Measurements from ENCODE around the gene TTLL12. TPM values are rescaled to one million over a fixed set of nuclear protein-coding genes. Genes with fewer than 3 reads are reported as not detected.

Gene TTLL12
- polyA plus RNA-seq, result 20.0 TPM

DNA sequence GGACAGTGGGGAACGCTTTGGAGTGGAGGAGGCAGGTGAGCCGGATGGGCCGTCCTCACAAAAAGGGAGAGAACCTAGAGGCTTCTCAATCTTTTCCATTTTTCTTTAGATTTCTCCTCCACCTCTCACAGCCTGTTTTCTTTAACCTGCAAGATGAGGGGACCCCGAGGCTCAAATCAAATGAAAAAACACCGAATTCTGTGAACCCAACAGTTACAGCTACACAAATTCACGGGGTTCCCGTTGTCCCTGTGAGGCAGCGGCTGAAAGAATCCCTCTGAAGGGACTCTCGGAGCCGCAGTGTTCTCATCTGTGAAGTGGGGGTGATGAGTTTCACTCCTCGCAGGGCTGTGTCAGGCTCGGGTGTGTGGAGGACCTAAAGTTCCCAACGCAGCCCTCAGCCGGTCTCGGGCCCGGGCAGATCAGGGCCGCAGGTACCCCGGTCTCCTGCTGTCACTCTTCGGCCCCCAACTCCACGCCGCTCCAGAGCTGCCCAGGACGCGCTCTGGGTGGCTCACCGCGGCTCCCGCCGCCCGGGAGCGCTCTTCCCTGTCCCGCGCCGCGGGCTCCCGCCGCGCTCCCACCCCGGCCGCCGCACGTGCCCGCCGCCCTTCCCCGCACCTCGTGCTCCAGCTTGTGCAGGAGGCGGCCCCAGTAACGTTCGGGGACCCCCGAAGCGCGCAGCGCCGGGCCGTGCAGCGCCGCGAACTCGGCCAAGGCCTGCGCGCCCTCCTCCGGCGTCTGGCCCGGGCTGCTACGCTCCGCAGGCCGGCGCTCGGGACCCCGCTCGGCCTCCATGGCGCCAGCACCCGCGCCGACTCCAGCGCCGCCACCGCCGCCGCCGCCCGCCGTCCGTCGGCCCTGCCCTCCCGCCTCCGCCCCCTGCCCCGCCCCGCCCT, at the start of gene TTLL12:
TTLL12 (minus strand) TSS at position 863 of the 899 bp plus-strand sequence; CDS start at position 798, 65 bp downstream.
- H3K36me3 Mint-ChIP-seq, result peaks cover 2% of the 10 kb centered on the region
- H3K27ac Mint-ChIP-seq, result peak within 1 kb of the TSS; percentile 97 to 100 (median 98)
- peaks cover 0 to 8% (median 7%) of the 10 kb centered on the region in 3 donors for H3K4me1 Mint-ChIP-seq
- H3K9me3 Mint-ChIP-seq, result peaks cover 0 to 4% (median 0%) of the 10 kb centered on the region in 3 donors
- H3K4me3 Mint-ChIP-seq, result peak within 1 kb of the TSS; percentile 81 to 96 (median 92)
- no peaks in the 10 kb centered on the region for H3K27me3 Mint-ChIP-seq

DNA sequence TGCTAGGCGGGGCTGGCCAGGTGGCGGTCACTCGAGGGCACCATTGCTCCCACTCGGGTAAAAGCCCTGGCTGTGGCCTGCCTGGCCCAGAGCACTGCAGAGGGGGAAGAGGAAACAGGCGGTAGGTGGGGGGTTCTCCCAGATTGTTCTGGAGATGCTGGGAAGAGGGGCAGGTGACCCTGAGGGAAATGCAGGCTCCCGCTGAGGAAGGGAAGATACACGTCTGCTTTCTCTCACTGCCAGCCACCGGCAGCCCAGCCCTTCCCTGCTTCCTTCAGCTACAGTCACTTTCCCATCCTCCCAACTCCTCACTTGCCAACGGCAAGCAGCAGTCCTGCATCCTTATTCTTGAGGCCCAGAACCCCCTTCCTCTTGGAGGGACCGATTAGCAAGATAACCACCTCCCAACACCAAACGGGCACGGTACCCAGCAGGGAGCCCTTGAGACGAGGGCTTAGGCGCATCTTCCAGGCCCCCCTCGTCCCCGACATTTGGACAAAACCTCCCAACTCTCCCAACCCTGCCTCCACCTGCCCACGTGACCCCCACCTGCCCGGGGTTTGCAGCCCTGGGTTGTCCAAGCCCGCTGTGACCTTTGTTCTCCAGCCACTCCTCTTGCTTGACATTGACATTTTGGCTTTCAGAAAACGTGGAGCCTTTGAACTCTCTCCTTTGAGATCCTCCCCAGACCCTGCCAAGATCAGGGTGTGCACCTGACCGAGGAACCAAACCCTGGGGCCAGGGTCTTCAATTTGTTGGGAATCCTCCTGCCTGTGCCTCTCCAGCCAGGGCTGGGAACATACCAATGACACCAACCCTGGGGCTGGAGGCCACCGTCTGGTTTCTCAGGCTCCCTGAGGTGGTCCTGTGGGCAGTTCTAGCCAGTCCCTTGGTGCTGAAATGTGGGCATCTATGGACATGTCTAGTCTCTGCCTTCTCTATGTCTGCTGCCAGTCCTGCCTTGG, 48.8 kb upstream of the TTLL12 start:
- Mint-ChIP-seq H3K4me1 (peaks cover 0 to 4% (median 3%) of the 10 kb centered on the region in 3 donors), H3K9me3 (no peaks in the 10 kb centered on the region), H3K27me3 (peaks cover 14% of the 10 kb centered on the region), H3K27ac (no peak overlapping the region), H3K4me3 (peak overlapping the region in 1 of 4 donors; percentile 54), H3K36me3 (no peaks in the 10 kb centered on the region)

DNA sequence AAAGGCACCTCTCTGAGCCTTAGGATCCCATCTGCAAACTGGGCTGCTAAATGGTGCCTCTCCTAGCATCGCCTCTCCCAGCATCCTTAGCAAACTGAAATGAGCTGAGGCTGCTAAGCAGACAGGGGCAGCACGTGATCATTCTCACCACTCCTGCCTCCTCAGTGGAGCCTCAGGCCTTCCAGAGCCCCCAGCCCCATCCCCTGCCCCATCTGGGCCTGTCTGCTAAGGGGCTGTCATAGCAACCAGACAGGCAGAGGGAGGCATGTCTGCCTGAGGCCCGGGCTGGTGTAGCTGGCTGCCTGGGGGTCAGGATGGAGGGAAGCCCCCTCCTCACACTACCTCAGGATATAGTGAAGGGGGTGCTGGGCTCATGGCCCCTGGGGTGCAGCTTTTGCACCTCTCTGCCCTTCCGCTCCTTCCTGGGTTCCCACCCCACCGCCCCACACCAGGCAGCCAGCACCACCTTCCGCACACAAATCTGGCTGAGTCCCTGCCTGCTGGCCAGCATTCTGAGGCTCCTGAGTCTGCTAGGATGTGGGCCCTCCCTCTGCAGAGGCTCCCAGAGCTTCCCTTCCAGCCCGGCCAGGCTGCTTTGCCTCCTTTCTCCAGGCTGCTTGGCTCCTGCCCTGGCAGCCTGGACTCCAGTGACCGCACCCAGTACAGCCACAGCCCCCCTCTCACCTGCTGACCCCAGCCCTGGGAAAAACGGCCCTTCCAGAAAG, 47.5 kb upstream of the TTLL12 start:
- Mint-ChIP-seq H3K4me1 (peaks cover 0 to 4% (median 3%) of the 10 kb centered on the region in 3 donors), H3K27ac (no peak overlapping the region), H3K36me3 (no peaks in the 10 kb centered on the region), H3K4me3 (no peak overlapping the region), H3K9me3 (no peaks in the 10 kb centered on the region), H3K27me3 (peaks cover 14% of the 10 kb centered on the region)

DNA sequence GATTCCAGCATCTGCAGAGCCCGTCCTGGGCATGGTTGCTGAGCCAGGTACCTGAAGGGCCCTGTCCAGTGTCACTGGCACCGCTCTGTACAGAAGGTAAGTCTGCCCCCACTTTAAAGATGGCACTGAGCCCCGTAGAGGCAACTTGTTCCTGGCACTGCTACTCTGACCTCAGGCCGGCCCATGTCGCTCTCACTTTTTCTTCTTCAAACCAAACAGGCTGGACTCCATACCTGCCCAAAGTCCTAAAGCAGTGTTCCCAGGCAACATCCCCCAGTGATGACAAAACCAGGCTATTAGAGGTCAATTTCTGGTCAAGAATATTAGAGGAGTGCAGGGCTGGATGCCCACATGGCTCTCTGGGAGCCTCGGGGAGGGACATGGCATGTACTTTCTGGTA, 46.6 kb upstream of the TTLL12 start:
- Mint-ChIP-seq H3K27me3 (peaks cover 12% of the 10 kb centered on the region), H3K9me3 (no peaks in the 10 kb centered on the region), H3K27ac (no peak overlapping the region), H3K4me1 (peaks cover 0 to 4% (median 3%) of the 10 kb centered on the region in 3 donors), H3K36me3 (no peaks in the 10 kb centered on the region), H3K4me3 (no peak overlapping the region)

DNA sequence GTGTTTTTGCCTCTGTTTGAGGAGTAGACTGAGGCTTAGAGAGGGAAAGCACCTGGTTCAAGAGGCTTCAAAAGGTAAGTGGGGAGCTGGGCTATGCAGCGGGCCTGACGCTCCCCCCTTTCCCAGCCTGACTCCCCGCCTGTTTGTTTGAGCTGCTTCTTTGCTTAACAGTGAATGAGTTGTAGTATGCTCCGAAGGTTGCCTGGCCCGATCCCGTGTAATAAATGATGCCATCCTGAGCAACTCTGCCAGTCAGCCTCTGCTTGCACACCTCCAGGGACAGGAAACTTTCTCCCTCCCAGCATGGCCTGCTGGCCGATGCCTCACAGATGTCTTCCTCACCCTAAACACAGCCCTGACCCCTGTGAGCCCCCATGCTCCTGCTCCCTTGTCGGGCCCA, 45.5 kb upstream of the TTLL12 start:
- H3K4me3 Mint-ChIP-seq, result no peak overlapping the region
- H3K27ac Mint-ChIP-seq, result no peak overlapping the region
- no peaks in the 10 kb centered on the region for H3K9me3 Mint-ChIP-seq
- no peaks in the 10 kb centered on the region for H3K36me3 Mint-ChIP-seq
- H3K4me1 Mint-ChIP-seq, result peaks cover 0 to 3% (median 3%) of the 10 kb centered on the region in 3 donors
- peaks cover 12% of the 10 kb centered on the region for H3K27me3 Mint-ChIP-seq

DNA sequence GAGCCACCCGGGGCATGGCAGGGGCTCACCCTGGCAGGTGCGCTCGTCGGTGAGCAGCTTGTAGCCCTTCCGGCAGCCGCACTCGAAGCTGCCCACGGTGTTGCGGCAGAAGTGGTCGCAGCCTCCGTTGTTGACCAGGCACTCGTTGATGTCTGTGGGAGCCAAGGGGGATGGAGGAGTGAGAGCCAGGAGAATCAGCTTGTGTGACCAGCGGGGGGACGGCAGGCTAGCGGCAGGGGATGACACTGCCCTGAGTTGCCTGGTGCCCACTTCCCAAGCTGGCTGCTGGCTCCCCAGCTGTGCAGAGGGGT, 44.7 kb upstream of the TTLL12 start:
- no peak overlapping the region for H3K4me3 Mint-ChIP-seq
- H3K9me3 Mint-ChIP-seq, result no peaks in the 10 kb centered on the region
- H3K4me1 Mint-ChIP-seq, result peaks cover 0 to 3% (median 3%) of the 10 kb centered on the region in 3 donors
- H3K27ac Mint-ChIP-seq, result no peak overlapping the region
- peaks cover 8% of the 10 kb centered on the region for H3K27me3 Mint-ChIP-seq
- H3K36me3 Mint-ChIP-seq, result no peaks in the 10 kb centered on the region

DNA sequence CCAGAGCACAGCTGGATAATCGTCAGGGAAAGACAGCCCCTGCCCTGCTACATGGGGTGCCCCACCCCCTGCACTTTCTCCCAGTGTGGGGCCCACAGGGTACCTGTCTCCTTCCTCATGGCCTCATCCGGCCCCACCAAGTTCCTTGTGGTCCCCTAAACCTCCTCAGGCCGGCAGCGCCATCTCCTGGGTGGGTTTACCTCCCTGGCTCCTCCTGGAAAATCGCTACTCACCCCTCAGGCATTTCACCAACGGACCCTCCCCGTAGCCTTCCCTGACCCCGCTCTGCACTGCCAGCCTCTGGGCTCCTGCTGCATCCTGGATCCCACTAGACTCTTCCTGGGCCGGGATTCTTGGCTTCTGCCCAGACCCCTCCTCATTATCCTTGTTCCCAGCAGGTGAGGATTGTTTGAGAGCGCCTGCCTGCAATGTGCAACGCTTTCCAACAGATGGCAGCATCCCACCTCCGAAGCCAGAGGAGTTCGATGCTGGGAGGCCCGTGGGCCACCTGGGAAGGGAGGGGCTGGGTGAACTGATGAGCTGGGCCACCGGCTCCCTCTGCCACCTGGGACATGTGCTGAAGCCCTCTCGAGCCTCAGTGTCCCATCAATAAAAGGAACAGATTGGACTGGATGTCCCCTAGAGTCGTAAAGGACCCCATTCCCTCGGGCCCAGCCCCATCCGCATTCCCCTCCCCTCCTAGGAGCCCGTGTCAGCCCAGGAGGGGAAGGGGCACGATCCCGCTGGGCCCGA, 44.2 kb upstream of the TTLL12 start:
- H3K36me3 Mint-ChIP-seq, result no peaks in the 10 kb centered on the region

DNA sequence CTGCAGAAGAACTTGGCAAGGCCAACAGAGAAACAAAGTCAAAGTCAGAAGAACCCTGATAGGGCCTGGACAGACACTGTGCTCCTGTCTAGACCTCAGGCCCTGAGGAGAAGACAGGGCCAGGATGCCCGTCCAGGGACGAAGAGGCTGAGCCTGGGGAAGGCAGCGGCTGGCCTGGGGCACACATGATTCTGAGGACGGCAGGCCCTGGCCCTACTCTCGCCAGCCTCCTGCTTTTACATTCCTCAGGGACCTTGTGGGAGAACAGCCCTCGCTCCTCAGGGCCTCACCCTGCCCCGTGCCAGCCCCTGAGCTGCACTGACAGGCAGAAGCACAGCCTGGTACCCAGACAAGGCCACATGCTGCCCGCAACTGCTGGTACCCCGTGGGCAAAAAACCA, 43.6 kb upstream of the TTLL12 start:
- no peaks in the 10 kb centered on the region for H3K36me3 Mint-ChIP-seq
- peaks cover 6% of the 10 kb centered on the region for H3K27me3 Mint-ChIP-seq
- H3K9me3 Mint-ChIP-seq, result no peaks in the 10 kb centered on the region
- peaks cover 0 to 3% (median 3%) of the 10 kb centered on the region in 3 donors for H3K4me1 Mint-ChIP-seq
- H3K4me3 Mint-ChIP-seq, result no peak overlapping the region
- H3K27ac Mint-ChIP-seq, result no peak overlapping the region

More for the DNA sequence above, 44.2 kb upstream of the TTLL12 start:
- Mint-ChIP-seq H3K27ac (no peak overlapping the region), H3K4me1 (peaks cover 0 to 3% (median 3%) of the 10 kb centered on the region in 3 donors), H3K4me3 (no peak overlapping the region), H3K27me3 (peaks cover 5% of the 10 kb centered on the region), H3K9me3 (no peaks in the 10 kb centered on the region)

DNA sequence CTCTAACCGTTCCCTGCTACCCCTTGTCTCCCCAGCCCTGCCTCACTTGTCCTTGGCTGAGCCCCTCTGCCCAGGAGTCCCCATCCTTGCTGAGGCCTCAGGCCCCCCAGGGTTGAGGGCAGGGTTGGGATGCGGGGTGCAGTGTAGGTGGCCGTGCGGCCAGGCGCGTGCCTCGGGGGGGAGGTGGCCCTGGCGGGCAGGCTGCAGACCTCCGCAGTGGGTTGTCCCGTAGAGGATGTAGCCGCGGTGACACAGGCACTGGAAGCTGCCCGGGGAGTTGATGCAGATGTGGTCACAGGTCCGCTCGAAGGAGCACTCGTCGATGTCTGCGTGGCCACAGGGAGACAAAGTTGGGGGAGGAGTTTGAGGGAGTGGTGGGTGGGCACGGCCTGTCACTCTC, 41.9 kb upstream of the TTLL12 start:
- Mint-ChIP-seq H3K36me3 (no peaks in the 10 kb centered on the region), H3K27me3 (peaks cover 6% of the 10 kb centered on the region)

DNA sequence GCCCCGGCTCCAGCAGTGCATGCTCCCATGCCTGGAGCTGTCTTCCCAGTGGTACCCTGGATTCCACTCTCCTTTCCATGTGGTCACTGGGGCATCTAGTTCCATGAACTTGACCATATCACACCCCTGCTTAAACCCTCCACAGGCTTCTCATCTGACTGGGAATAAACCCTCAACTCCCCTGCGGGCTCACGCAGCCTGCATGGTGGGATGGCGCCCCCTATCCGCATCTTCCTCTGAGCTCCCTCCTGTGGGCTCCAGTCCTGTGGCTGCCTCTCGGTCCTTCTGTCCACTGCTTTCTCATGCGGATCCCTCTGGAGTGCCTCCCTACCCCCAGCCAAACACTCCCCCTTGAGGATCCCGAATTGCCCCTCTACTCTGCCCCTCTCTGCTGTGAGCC, 41.4 kb upstream of the TTLL12 start:
- Mint-ChIP-seq H3K9me3 (no peaks in the 10 kb centered on the region), H3K27me3 (peaks cover 6% of the 10 kb centered on the region), H3K4me3 (no peak overlapping the region), H3K36me3 (no peaks in the 10 kb centered on the region), H3K27ac (no peak overlapping the region), H3K4me1 (peaks cover 0 to 3% (median 3%) of the 10 kb centered on the region in 3 donors)

More for the DNA sequence above, 41.9 kb upstream of the TTLL12 start:
- no peak overlapping the region for H3K27ac Mint-ChIP-seq
- H3K4me3 Mint-ChIP-seq, result no peak overlapping the region
- no peaks in the 10 kb centered on the region for H3K9me3 Mint-ChIP-seq
- H3K4me1 Mint-ChIP-seq, result peaks cover 0 to 3% (median 3%) of the 10 kb centered on the region in 3 donors

DNA sequence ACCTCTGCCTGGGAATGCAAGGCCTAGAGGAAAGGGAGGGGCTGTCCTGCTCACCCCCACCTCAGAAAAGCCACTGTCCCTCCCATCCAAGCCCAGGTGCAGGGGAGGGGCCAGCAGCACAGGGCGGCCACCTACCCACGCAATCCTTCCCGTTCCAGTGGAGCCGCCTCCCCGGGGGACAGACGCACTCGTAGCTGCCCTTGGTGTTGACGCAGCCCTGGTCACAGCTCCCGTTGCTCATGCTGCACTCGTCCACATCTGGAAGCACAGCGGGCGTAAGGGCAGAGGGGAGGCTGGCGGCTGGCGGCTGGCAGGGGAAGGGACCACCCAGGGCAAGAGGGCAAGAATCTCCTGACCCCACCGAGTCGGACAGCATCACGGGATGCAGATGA, 40.3 kb upstream of the TTLL12 start:
- Mint-ChIP-seq H3K27ac (no peak overlapping the region), H3K36me3 (no peaks in the 10 kb centered on the region), H3K27me3 (peaks cover 6% of the 10 kb centered on the region), H3K4me3 (no peak overlapping the region), H3K9me3 (no peaks in the 10 kb centered on the region), H3K4me1 (peaks cover 0 to 3% (median 3%) of the 10 kb centered on the region in 3 donors)

DNA sequence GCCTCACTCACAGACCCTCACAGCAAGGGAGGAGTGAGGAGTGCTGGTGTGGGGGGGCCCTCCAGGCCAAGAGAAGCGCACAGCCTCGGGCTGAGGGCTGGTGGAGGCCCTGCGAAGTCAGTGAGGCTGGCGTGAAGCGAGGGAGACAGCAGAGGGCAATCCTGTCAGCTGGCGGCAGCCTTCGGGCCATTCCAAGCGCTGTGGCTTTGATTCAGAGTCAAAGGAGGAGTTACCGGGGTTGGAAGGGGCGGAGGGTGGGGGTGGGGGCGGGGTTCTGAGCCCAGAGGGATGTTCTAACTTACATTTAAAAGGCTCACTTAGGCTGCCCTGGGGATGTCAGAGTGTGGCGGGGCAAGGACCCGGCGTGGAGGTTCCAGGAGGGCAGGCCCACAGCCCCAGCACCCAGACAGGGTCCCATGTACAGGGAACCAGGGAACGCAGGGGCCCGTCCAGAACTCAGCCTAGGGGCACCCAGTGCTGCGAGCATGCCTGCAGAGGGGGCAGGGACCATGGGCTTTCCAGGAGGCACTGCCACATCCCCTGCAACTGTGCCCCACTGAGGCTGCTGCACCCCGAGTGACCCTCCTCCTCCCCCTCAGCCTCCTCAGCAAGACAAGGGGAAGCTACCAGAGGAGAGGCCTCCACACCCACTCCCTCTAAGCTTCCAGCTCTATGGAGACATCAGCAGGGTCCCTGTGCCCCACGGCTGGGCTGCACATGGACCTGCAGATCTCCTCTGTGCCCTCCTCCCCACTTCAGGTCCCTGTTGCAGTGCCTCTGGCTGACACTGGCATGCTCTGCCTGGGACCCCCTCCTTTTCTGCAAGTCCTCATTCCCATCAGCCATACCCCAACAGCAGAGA, 39.7 kb upstream of the TTLL12 start:
- Mint-ChIP-seq H3K27ac (no peak overlapping the region), H3K4me3 (no peak overlapping the region), H3K27me3 (peaks cover 6% of the 10 kb centered on the region)

DNA sequence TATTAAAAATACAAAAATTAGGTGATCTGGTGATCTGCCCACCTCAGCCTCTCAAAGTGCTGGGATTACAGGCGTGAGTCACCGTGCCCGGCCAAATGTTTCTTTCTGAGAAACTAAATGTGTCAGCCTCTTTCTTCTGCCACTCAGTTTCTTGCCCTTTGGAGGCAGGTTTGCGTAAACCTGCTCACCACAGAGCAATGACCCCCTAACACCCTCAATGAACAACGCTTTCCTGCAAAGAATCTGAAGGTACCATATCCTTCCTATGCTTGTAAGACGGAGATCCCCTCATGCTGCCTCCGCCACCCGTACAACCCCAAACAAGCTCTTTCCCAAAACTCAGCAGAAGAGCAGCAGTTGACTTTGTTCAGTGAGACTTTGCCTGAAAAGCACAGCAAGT, 38.7 kb upstream of the TTLL12 start:
- Mint-ChIP-seq H3K36me3 (no peaks in the 10 kb centered on the region), H3K9me3 (no peaks in the 10 kb centered on the region), H3K4me1 (no peaks in the 10 kb centered on the region), H3K27me3 (peaks cover 1% of the 10 kb centered on the region), H3K27ac (no peak overlapping the region), H3K4me3 (no peak overlapping the region)

More for the DNA sequence above, 39.7 kb upstream of the TTLL12 start:
- H3K36me3 Mint-ChIP-seq, result no peaks in the 10 kb centered on the region
- H3K4me1 Mint-ChIP-seq, result peaks cover 0 to 3% (median 3%) of the 10 kb centered on the region in 3 donors
- H3K9me3 Mint-ChIP-seq, result no peaks in the 10 kb centered on the region
